Immature natural killer cell (primary cell): Measurements from ENCODE around the gene PRKAA1. TPM values are rescaled to one million over a fixed set of nuclear protein-coding genes. Genes with fewer than 3 reads are reported as not detected.

Experiments
- DNase-seq, 3 donors: peaks; one replicate each; pipeline ENCODE4 v3.0.0; 2022; ENCODE audit warnings: mixed read lengths in 1 of 3
- H3K27ac Mint-ChIP-seq, 6 donors: one replicate each; pipeline ENCODE4 v1.8.0; 2020; ENCODE audit warnings: mixed read lengths in 6 of 6, mild to moderate bottlenecking in 5 of 6, inconsistent platforms in 4 of 6, moderate library complexity in 3 of 6
- H3K27me3 Mint-ChIP-seq, 3 donors: one replicate each; pipeline ENCODE4 v1.8.0; 2020 to 2021; ENCODE audit warnings: low read depth in 3 of 3, mild to moderate bottlenecking in 3 of 3, mixed read lengths in 3 of 3, moderate library complexity in 3 of 3, inconsistent platforms in 1 of 3
- H3K36me3 Mint-ChIP-seq, 3 donors: one replicate each; pipeline ENCODE4 v1.8.0; 2020; ENCODE audit warnings: mixed read lengths in 3 of 3, inconsistent platforms in 2 of 3, mild to moderate bottlenecking in 2 of 3
- H3K4me1 Mint-ChIP-seq, 2 donors: one replicate each; pipeline ENCODE4 v1.8.0; 2020; ENCODE audit warnings: inconsistent platforms in 2 of 2, mild to moderate bottlenecking in 2 of 2, mixed read lengths in 2 of 2, moderate library complexity in 1 of 2
- H3K4me3 Mint-ChIP-seq, 5 donors: one replicate each; pipeline ENCODE4 v1.8.0; 2020; ENCODE audit warnings: mild to moderate bottlenecking in 5 of 5, mixed read lengths in 5 of 5, inconsistent platforms in 3 of 5, moderate library complexity in 3 of 5
- H3K9me3 Mint-ChIP-seq, 6 donors: one replicate each; pipeline ENCODE4 v1.8.0; 2020; ENCODE audit warnings: mild to moderate bottlenecking in 6 of 6, mixed read lengths in 6 of 6, inconsistent platforms in 4 of 6, moderate library complexity in 3 of 6
- polyA plus RNA-seq, 3 donors: library from polyadenylated mRNA; unstranded; fragments of 300-500 nt; fragmentation: Illumina TruSeq; gene quantifications; one replicate each; pipeline ENCODE4 v1.2.3, GENCODE V29; 2021

Gene PRKAA1
- polyA plus RNA-seq, 3 donors from 2014 or later: 32.5 to 54.3 (median 39.8) TPM

DNA sequence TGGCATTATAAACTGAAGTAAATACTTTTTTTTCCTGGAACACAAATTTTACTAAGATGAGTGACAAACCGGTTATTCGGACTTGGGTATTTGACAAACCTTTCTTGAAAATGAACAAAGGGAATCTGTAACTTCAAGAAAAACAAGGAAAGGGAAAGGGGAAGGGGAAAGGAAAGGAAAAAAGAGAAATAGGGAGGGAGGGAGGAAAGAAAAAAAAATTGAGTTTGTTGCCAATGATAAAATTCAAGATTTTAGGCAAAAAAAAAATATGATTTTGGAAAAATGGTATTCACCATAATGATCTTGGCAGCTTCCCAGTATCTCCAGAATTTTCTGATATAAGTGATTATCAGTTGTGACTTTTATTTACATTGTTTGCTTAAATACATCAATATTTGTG, 40.8 kb downstream of the PRKAA1 start:
- Mint-ChIP-seq H3K4me3 (peak overlapping the region in 1 of 5 donors; percentile 42), H3K36me3 (peaks cover 0 to 12% (median 5%) of the 10 kb centered on the region in 3 donors), H3K27ac (peak overlapping the region in 1 of 6 donors; percentile 31), H3K9me3 (no peaks in the 10 kb centered on the region), H3K27me3 (peaks cover 0 to 3% (median 2%) of the 10 kb centered on the region in 3 donors), H3K4me1 (peaks cover 1 to 13% of the 10 kb centered on the region in 2 donors)
- no peak for DNase-seq

DNA sequence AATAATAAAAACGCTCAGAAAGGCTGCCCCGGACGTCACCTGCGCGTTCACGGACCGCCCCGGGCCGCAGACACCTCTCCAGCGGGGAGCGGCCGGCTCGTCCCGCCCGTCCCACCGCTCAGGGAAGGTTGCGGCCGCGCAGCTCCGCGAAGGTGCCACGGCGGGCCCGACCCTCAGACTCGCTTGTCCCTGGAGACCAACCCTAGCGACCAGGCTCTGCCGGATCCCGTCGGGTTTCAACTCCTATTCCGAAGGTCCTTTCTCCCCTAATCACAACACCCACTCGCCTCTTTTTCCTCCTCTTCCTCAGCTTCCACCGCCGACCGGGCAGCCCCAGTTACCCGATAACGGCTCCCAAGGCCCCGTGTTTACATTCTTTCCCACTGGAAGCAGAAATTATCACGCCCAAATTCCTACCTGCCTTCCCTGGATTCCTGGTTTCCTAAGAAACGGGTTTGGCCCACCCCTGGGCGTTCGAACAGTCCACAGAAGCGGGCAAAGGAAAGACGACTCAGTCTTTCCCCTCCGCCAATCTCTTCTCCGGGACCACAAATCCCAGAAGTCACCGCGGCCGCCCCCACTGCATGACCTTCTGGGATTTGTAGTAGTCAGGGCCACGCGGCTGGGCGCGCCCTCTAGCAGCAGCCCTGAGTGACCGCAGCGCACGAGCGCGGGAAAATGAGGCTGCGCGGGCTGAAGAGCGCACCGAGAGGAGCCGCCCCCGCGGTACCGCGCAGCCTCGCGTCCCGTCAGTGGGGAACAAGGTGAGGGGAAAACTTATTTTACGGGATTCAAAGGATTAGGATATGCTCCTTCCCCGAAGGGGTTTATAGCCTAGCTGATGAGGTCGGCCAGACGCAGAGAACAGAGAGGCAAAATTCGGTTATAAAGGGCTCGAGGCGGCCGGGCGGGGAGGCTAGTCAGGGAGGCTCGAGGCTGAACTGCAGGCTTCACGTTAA, 42.5 kb downstream of the PRKAA1 start, which contains the start of gene TTC33:
TSS of gene TTC33 (minus strand) at position 555 of the 959 bp plus-strand sequence. CDS start 8,943 bp downstream, outside the sequence.
- Mint-ChIP-seq H3K4me1 (peaks cover 5 to 22% of the 10 kb centered on the region in 2 donors), H3K36me3 (peaks cover 3 to 5% (median 3%) of the 10 kb centered on the region in 3 donors), H3K27ac (no peak within 1 kb of the TSS), H3K4me3 (no peak within 1 kb of the TSS), H3K9me3 (no peaks in the 10 kb centered on the region), H3K27me3 (peaks cover 0 to 3% (median 2%) of the 10 kb centered on the region in 3 donors)
- peak; percentile 87 to 89 (median 87) for DNase-seq

DNA sequence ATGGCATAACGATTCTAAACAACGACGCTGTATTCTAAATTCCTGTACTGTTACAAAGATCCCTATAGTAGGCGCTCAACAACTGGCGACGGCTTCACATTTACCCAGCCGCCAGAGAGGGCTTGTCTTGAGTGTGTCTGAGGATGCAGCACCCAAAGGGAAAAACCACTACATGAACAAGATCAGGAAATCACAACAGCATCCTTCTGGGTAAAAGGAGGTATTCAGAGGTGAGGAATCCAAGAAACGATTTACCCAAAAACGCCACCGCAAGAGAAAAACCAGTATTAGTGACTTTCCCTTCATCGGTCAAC, 43.1 kb downstream of the PRKAA1 start:
- Mint-ChIP-seq H3K4me3 (no peak overlapping the region), H3K27ac (no peak overlapping the region)

DNA sequence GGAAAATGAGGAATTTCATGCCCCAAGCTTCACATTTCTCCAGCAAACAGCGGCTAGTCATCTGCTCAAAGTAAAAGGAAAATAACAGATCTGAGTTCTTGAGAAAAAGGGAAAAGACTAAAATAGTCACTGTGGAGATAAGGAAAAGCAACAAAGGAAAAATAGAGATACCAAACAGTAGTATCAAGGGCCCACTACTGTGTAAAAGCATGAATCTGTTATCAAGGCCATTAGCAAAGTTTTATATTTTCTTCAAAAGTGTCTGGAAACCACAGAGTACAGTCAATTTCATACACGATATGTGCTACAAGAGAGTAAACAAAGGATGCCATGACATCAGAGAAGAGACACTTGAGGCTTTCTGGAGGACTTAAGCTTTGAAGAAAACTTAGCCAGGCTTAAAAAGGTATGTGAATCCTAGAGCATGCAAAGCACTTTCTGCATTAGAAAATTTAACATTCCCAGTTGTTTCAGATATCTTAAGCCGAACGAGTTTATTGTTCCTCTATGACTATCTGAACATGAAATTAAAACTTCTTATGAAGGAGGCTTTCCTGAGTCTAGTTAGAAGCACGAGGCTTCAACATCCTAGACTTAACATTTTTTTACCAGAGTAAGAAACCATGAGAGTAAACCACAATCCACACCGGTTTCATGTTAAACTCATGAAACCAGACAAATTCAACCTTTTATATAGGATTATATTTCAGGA, 43.6 kb downstream of the PRKAA1 start:
- no peak overlapping the region for H3K4me3 Mint-ChIP-seq
- peaks cover 5 to 26% of the 10 kb centered on the region in 2 donors for H3K4me1 Mint-ChIP-seq
- no peaks in the 10 kb centered on the region for H3K9me3 Mint-ChIP-seq
- DNase-seq: peak; percentile 5 to 34 (median 16)
- H3K27ac Mint-ChIP-seq: no peak overlapping the region
- peaks cover 0 to 8% (median 6%) of the 10 kb centered on the region in 3 donors for H3K36me3 Mint-ChIP-seq
- H3K27me3 Mint-ChIP-seq: peaks cover 0 to 3% (median 2%) of the 10 kb centered on the region in 3 donors

More for the DNA sequence above, 43.1 kb downstream of the PRKAA1 start:
- peaks cover 0 to 3% (median 2%) of the 10 kb centered on the region in 3 donors for H3K27me3 Mint-ChIP-seq
- peaks cover under 1 to 8% (median 6%) of the 10 kb centered on the region in 3 donors for H3K36me3 Mint-ChIP-seq
- H3K9me3 Mint-ChIP-seq: no peaks in the 10 kb centered on the region
- H3K4me1 Mint-ChIP-seq: peaks cover 5 to 26% of the 10 kb centered on the region in 2 donors
- DNase-seq: peak; percentile 51 to 56 (median 56)

DNA sequence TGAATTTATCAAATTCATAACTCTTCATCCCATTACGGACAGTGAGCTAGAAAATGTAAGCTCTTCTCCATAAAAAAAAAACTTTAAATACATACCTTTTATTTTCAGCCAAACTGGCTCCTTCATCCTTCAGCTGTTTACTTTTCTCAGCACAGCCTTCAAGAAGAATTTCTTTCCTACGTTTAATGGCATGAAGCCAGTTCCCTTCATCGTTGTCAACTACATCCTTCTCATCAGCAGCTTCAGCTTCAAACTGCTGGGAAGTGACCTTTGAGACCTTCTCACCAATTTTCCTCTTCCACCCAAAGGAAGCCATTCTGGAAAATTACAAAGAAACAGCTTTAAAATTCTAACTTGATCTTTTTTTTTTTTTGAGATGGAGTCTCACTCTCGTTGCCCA, 51.5 kb downstream of the PRKAA1 start:
- Mint-ChIP-seq H3K27ac (no peak overlapping the region), H3K36me3 (peaks cover 8 to 24% (median 15%) of the 10 kb centered on the region in 3 donors), H3K4me1 (peaks cover 9 to 24% of the 10 kb centered on the region in 2 donors), H3K9me3 (no peaks in the 10 kb centered on the region), H3K4me3 (no peak overlapping the region), H3K27me3 (peaks cover 0 to 3% (median 1%) of the 10 kb centered on the region in 3 donors)
- DNase-seq: no peak

DNA sequence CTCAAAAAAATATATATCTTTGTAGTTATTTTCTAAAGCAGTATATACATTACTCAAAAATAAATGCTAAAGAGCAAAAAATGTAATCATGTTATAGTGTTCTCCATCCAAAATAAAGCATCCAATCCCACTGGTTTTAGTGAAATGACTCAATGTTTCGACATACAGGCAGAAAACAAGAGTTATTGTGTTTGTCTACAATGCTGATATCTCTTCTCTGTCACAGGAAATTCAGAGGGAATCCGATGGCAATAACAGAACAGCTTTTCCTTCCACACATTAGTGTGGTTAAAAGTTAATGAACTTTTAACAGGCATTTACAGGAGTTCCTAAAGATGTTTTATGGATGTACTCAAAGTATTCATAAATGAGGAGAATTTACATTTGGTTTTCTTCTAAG, 54.4 kb downstream of the PRKAA1 start:
- Mint-ChIP-seq H3K27me3 (peaks cover 0 to 5% (median 0%) of the 10 kb centered on the region in 3 donors), H3K9me3 (peaks cover 0 to 2% (median 0%) of the 10 kb centered on the region in 6 donors), H3K27ac (no peak overlapping the region), H3K4me1 (peaks cover 8 to 15% of the 10 kb centered on the region in 2 donors), H3K4me3 (no peak overlapping the region), H3K36me3 (peaks cover 21 to 42% (median 29%) of the 10 kb centered on the region in 3 donors)
- no peak for DNase-seq

DNA sequence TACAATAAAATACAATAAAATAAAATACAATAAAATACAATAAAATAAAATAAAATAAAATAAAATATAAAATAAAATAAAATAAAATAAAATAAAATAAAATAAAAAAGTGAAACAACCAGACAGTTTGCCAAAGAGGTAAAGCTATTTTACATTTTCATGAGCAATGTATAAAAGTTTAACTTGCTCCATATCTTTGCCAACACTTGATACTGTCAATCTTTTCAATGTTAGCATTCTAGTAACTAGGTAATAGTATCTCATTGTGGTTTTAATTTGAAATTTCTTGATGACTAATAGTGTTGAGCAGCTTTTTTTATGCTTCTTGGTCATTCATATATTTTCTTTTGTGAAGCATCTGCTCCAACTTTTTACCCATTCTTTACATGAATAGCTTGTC, 59.7 kb downstream of the PRKAA1 start:
- Mint-ChIP-seq H3K4me3 (no peak overlapping the region), H3K27ac (no peak overlapping the region), H3K4me1 (peaks cover 16 to 34% of the 10 kb centered on the region in 2 donors), H3K9me3 (peaks cover 0 to 2% (median 0%) of the 10 kb centered on the region in 6 donors), H3K27me3 (peaks cover 0 to 4% (median 3%) of the 10 kb centered on the region in 3 donors), H3K36me3 (peaks cover 21 to 39% (median 26%) of the 10 kb centered on the region in 3 donors)
- DNase-seq: no peak

DNA sequence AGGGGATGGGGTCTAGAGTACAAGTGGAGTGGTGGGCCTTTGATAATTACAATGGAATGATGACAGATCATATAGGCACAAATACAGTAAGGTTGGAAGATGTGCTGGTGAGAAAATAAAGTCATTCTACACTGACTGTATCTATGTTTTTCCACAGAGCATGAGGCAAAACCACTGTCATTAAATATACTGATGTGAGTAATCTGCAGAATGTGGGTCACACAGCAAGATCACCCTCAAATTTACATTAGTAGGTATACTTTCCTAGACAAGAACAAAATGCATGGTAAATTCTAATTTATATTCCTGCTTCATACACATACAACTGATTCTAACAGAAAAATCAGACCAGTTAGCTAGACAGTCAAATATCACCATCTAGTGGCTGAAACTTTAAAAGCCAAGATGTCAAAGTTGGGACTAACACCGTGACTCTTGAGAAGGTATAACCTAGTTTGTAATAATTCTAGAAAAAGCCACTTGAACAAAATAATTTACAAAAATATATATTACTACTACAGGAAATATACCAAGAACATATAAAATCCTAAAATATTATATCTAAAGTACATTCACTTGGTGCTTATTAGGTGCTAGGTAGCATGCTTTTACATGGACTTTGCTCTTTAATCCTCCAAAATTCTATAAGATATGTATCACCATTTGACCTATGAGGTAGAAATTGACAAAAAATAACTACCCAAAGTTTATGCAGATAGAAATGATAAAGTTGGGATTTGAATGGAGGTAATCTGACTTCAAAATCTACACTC, 61.9 kb downstream of the PRKAA1 start:
- Mint-ChIP-seq H3K4me3 (no peak overlapping the region), H3K27ac (no peak overlapping the region), H3K4me1 (peaks cover 24 to 47% of the 10 kb centered on the region in 2 donors), H3K27me3 (peaks cover 0 to 3% (median 2%) of the 10 kb centered on the region in 3 donors), H3K9me3 (peaks cover 0 to 2% (median 0%) of the 10 kb centered on the region in 6 donors), H3K36me3 (peaks cover 16 to 26% (median 26%) of the 10 kb centered on the region in 3 donors)
- DNase-seq: peak; percentile 46 to 55 (median 54)

DNA sequence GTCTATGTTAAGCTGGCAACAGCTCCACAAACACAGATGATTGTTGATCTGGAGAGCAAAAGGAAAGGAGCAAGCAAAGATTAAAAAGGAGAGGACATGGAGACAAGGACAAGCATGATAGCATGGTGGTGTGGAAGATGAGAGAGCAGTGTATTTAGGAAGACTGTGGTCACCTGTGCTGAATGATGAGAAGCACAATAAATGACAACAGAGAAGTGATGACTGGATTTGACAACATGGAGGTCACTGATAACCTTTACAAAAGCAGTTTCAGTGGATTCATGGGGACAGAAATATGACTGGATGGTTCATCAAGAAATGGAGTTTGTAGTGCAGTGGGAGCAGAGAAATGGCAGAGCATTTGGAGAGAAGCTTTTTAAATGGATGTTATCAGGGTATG, 62.6 kb downstream of the PRKAA1 start:
- H3K36me3 Mint-ChIP-seq: peaks cover 9 to 22% (median 19%) of the 10 kb centered on the region in 3 donors
- peak overlapping the region in 2 of 6 donors; percentile 0 to 2 for H3K27ac Mint-ChIP-seq

DNA sequence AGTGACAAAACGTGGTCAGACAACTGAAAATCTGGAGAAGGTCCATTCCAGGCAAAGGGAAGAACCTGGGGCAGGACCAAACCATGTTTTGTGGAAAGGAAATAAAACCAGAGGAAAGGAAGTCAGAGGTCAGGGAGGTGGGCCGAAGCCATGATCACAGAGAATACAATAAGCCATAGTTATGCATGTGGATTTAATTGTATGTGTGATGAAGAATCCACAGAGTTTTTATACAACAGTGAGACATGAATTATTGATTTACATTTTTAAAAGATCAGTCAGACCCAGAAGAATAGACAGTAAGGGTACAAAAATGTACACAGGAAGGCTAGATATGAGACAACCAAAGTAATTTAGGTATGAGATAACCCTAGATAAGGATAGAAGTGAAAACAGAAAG, 63.2 kb downstream of the PRKAA1 start:
- H3K27ac Mint-ChIP-seq: peak overlapping the region in 2 of 6 donors; percentile 1 to 2
- peaks cover 24 to 48% of the 10 kb centered on the region in 2 donors for H3K4me1 Mint-ChIP-seq
- H3K27me3 Mint-ChIP-seq: peaks cover 0 to 3% (median 3%) of the 10 kb centered on the region in 3 donors
- no peak overlapping the region for H3K4me3 Mint-ChIP-seq
- peaks cover 4 to 19% (median 13%) of the 10 kb centered on the region in 3 donors for H3K36me3 Mint-ChIP-seq
- no peak for DNase-seq
- H3K9me3 Mint-ChIP-seq: no peaks in the 10 kb centered on the region

More for the DNA sequence above, 62.6 kb downstream of the PRKAA1 start:
- DNase-seq: no peak
- Mint-ChIP-seq H3K4me1 (peaks cover 24 to 48% of the 10 kb centered on the region in 2 donors), H3K9me3 (no peaks in the 10 kb centered on the region), H3K27me3 (peaks cover 0 to 3% (median 2%) of the 10 kb centered on the region in 3 donors), H3K4me3 (no peak overlapping the region)

DNA sequence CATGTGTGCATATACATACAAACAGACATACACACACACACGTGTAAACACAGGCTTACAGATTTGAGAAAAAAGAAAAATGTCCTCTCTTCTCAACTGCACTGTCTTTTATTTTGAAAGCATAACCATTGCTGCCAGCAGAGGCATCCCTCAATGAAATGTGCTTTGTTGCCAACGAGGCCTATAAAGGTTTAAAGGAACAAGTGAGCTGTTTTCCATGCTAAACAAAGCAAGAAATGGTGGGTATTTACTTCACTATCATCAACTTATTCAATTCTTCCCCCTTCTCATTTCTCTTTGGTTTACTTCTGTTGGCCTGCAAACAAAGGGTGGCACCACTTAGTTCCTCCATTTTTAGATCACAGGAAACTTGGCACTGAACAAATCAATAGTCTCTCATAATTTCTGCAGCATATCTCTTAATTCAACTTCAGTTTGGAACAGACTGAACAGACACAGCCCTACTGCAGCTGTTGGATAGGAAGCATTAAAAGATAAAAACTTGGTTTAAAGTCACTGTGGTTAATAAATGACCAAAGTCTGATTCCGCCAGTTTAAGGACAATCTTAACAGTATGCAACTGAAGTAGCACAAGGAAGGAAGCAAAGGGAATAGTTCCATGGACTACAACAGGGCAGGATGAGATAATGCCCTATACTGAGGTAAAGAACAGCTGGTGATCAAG, 64.2 kb downstream of the PRKAA1 start:
- Mint-ChIP-seq H3K27ac (peak overlapping the region in 5 of 6 donors; percentile 2 to 73 (median 30)), H3K4me3 (peak overlapping the region in 1 of 5 donors; percentile 67), H3K4me1 (peaks cover 24 to 48% of the 10 kb centered on the region in 2 donors), H3K27me3 (peaks cover 0 to 3% (median 1%) of the 10 kb centered on the region in 3 donors), H3K36me3 (peaks cover 4 to 14% (median 7%) of the 10 kb centered on the region in 3 donors), H3K9me3 (no peaks in the 10 kb centered on the region)
- no peak for DNase-seq

DNA sequence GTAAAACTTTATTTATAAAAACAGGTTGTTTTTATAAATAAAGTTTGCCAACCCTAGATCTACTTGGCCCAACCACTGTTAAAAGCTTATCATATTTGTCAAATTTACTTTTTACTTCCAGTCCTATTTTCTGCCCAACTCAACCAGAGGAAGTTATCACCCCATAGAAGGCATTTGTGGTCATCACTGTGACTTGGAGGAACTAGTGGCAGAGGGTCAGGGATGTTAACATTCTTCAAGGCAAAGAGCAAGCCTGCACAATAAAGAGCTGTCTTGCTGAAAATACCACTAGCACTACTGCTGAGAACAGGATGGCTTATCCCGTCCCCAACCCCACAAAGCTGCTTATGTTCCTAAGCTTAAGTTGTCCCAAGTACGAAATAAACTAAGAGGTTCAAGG, 64.7 kb downstream of the PRKAA1 start:
- Mint-ChIP-seq H3K27me3 (peaks cover 0 to 3% (median 1%) of the 10 kb centered on the region in 3 donors), H3K4me3 (peak overlapping the region in 3 of 5 donors; percentile 7 to 67 (median 26)), H3K4me1 (peaks cover 24 to 48% of the 10 kb centered on the region in 2 donors), H3K27ac (peak overlapping the region in 5 of 6 donors; percentile 2 to 61 (median 41)), H3K36me3 (peaks cover 4 to 15% (median 7%) of the 10 kb centered on the region in 3 donors), H3K9me3 (no peaks in the 10 kb centered on the region)
- DNase-seq: no peak
